Right atrium auricular region (tissue), 2 donors: ENCODE results near the gene KDM4D. TPM values are rescaled to one million over a fixed set of nuclear protein-coding genes. Genes with fewer than 3 reads are reported as not detected.

Experiments used
- DNase-seq: peaks from one replicate; pipeline ENCODE4 v3.0.0-alpha.2; 2019; ENCODE audit warnings: low spot score
- H3K27ac ChIP-seq, 2 donors: fragments of 200-600 bp; sonication (generic); 1 replicate in 1 of 2; 2 replicates in 1 of 2; pipeline ENCODE4 v1.5.1; 2016 to 2019
- H3K27me3 ChIP-seq, 2 donors: fragments of 200-600 bp; sonication (generic); one replicate each; pipeline versions ENCODE4 v1.5.1 to v1.6.0; 2017 to 2019
- H3K36me3 ChIP-seq: fragments of 200-600 bp; sonication (generic); one replicate; pipeline ENCODE4 v1.5.1; 2016
- H3K4me1 ChIP-seq, 2 donors: fragments of 200-600 bp; sonication (generic); one replicate each; pipeline versions ENCODE4 v1.5.1 to v1.6.0; 2017 to 2019
- H3K4me3 ChIP-seq, 2 donors: fragments of 200-600 bp; sonication (generic); 1 replicate in 1 of 2; 2 replicates in 1 of 2; pipeline ENCODE4 v1.5.1; 2017 to 2019; ENCODE audit warnings: mild to moderate bottlenecking in 1 of 2, moderate library complexity in 1 of 2
- H3K9me3 ChIP-seq, 2 donors: fragments of 200-600 bp; sonication (generic); one replicate each; pipeline ENCODE4 v1.5.1; 2019
- CTCF ChIP-seq, 2 donors: fragments of 200-600 bp; sonication (generic); IDR thresholded peaks; one replicate each; pipeline ENCODE4 v1.5.1; 2019; ENCODE audit warnings: antibody characterized with exemption in 2 of 2
- total RNA-seq, 2 donors: library from RNA; depleted of rRNA; stranded (reverse); fragments of >200 nt; gene quantifications; one replicate each; pipeline ENCODE4 v1.1.0, GENCODE V29; 2016

KDM4D gene
- total RNA-seq, 2 donors from 2014 or later = 0.90 to 1.1 TPM

- TF ChIP-seq CTCF (IDR thresholded peaks at IDR 0.05) = no peak
- H3K27ac ChIP-seq = no peak overlapping the region
Observed at GRCh38 chr11:94948070-94948617, 25.4 kb upstream of the KDM4D start.

GRCh38 chr11:94954753-94955152 is 18.8 kb upstream of the KDM4D start:
- no peak overlapping the region for H3K27ac ChIP-seq

More at GRCh38 chr11:94948070-94948617, 25.4 kb upstream of the KDM4D start:
- Histone ChIP-seq H3K4me1 (no peaks in the 10 kb centered on the region), H3K9me3 (no peaks in the 10 kb centered on the region), H3K4me3 (no peak overlapping the region), H3K36me3 (no peaks in the 10 kb centered on the region), H3K27me3 (no peaks in the 10 kb centered on the region)
- no peak for DNase-seq

GRCh38 chr11:94956963-94957362 is 16.5 kb upstream of the KDM4D start:
- H3K36me3 ChIP-seq = peaks cover 25% of the 10 kb centered on the region
- TF ChIP-seq CTCF (IDR thresholded peaks at IDR 0.05) = no peak
- H3K4me3 ChIP-seq = no peak overlapping the region
- H3K4me1 ChIP-seq = no peaks in the 10 kb centered on the region
- H3K27me3 ChIP-seq = no peaks in the 10 kb centered on the region
- H3K9me3 ChIP-seq = no peaks in the 10 kb centered on the region
- no peak for DNase-seq
- H3K27ac ChIP-seq = no peak overlapping the region

More at GRCh38 chr11:94954753-94955152, 18.8 kb upstream of the KDM4D start:
- Histone ChIP-seq H3K9me3 (no peaks in the 10 kb centered on the region), H3K4me3 (no peak overlapping the region), H3K36me3 (peaks cover 3% of the 10 kb centered on the region), H3K4me1 (no peaks in the 10 kb centered on the region), H3K27me3 (no peaks in the 10 kb centered on the region)
- no peak for DNase-seq
- TF ChIP-seq CTCF (IDR thresholded peaks at IDR 0.05) = no peak

- no peaks in the 10 kb centered on the region for H3K27me3 ChIP-seq
- H3K4me3 ChIP-seq = no peak overlapping the region
- H3K27ac ChIP-seq = no peak overlapping the region
- no peak for DNase-seq
- TF ChIP-seq CTCF (IDR thresholded peaks at IDR 0.05) = no peak
- peaks cover 37% of the 10 kb centered on the region for H3K36me3 ChIP-seq
- no peaks in the 10 kb centered on the region for H3K9me3 ChIP-seq
- H3K4me1 ChIP-seq = no peaks in the 10 kb centered on the region
Observed at GRCh38 chr11:94958121-94958696, 15.3 kb upstream of the KDM4D start.

- no peaks in the 10 kb centered on the region for H3K9me3 ChIP-seq
- H3K4me1 ChIP-seq = no peaks in the 10 kb centered on the region
- H3K27me3 ChIP-seq = no peaks in the 10 kb centered on the region
- no peak for TF ChIP-seq CTCF (IDR thresholded peaks at IDR 0.05)
- H3K27ac ChIP-seq = no peak overlapping the region
- DNase-seq = no peak
- no peak overlapping the region for H3K4me3 ChIP-seq
- peaks cover 47% of the 10 kb centered on the region for H3K36me3 ChIP-seq
Observed at GRCh38 chr11:94959179-94959578, 14.3 kb upstream of the KDM4D start.

- no peak for DNase-seq
- H3K4me3 ChIP-seq = no peak overlapping the region
- no peaks in the 10 kb centered on the region for H3K4me1 ChIP-seq
- no peak overlapping the region for H3K27ac ChIP-seq
- TF ChIP-seq CTCF (IDR thresholded peaks at IDR 0.05) = no peak
- peaks cover 60% of the 10 kb centered on the region for H3K36me3 ChIP-seq
- H3K9me3 ChIP-seq = no peaks in the 10 kb centered on the region
- no peaks in the 10 kb centered on the region for H3K27me3 ChIP-seq
Observed at GRCh38 chr11:94960488-94960887, 13.0 kb upstream of the KDM4D start.
